Measurements from ENCODE around the gene MPHOSPH9.

MPHOSPH9 gene

DNA sequence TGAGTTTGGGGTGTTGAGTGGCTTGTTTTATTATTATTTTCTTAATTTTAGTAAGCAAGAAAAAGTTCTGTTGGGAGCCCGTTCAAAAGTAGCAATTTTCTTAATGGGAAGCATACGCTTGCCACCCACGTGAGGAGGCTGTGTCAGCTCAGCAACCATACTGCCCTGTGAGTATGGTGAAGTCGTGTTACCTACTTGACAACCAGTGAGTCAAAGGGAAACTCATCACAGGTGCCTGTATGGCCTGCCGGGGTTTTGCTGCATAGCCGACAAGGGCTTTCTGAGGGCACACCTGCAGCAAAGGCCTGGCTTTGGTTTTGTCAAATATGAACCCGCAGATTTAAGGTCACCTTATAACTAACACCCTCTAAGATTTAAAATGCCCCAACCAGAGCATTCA lies 113.1 kb downstream of the MPHOSPH9 start:
- Histone ChIP-seq H3K4me3 (ENCODE audit: insufficient read length, low read depth) (no peak overlapping the region), H3K27me3 (ENCODE audit: insufficient read depth, insufficient read length) (no peaks in the 10 kb centered on the region), H3K36me3 (ENCODE audit: insufficient read depth, insufficient read length, low read length) (no peaks in the 10 kb centered on the region), H3K9ac (ENCODE audit: insufficient read length, low read depth) (no peak overlapping the region), H3K9me3 (ENCODE audit: insufficient read depth, low read length) (no peaks in the 10 kb centered on the region), H3K4me1 (ENCODE audit: insufficient read depth, insufficient read length) (peaks cover 11% of the 10 kb centered on the region)
- no peak for DNase-seq (ENCODE audit: low read depth, low spot score)
- no peak for TF ChIP-seq ZNF274 (IDR thresholded peaks at IDR 0.05; ENCODE audit: low read depth, low read length)
- TF ChIP-seq YY1 (IDR thresholded peaks at IDR 0.05; ENCODE audit: insufficient read depth, insufficient read length) = no peak
- TF ChIP-seq SUZ12 (IDR thresholded peaks at IDR 0.05; ENCODE audit: extremely low read depth, insufficient read depth, insufficient read length) = no peak

GRCh38 chr12:123118497-123118896 lies 114.4 kb downstream of the MPHOSPH9 start:
- H3K9ac ChIP-seq (ENCODE audit: insufficient read length, low read depth) = peak overlapping the region; percentile 8
- no peaks in the 10 kb centered on the region for H3K36me3 ChIP-seq (ENCODE audit: insufficient read depth, insufficient read length, low read length)
- no peaks in the 10 kb centered on the region for H3K27me3 ChIP-seq (ENCODE audit: insufficient read depth, insufficient read length)
- TF ChIP-seq SUZ12 (IDR thresholded peaks at IDR 0.05; ENCODE audit: extremely low read depth, insufficient read depth, insufficient read length) (no peak), ZNF274 (IDR thresholded peaks at IDR 0.05; ENCODE audit: low read depth, low read length) (no peak), YY1 (IDR thresholded peaks at IDR 0.05; ENCODE audit: insufficient read depth, insufficient read length) (no peak)
- H3K4me1 ChIP-seq (ENCODE audit: insufficient read depth, insufficient read length) = peaks cover 13% of the 10 kb centered on the region
- H3K9me3 ChIP-seq (ENCODE audit: insufficient read depth, low read length) = no peaks in the 10 kb centered on the region
- DNase-seq (ENCODE audit: low read depth, low spot score) = no peak
- no peak overlapping the region for H3K4me3 ChIP-seq (ENCODE audit: insufficient read length, low read depth)

- Histone ChIP-seq H3K36me3 (ENCODE audit: insufficient read depth, insufficient read length, low read length) (no peaks in the 10 kb centered on the region), H3K27me3 (ENCODE audit: insufficient read depth, insufficient read length) (no peaks in the 10 kb centered on the region), H3K9me3 (ENCODE audit: insufficient read depth, low read length) (no peaks in the 10 kb centered on the region), H3K4me1 (ENCODE audit: insufficient read depth, insufficient read length) (peaks cover 19% of the 10 kb centered on the region), H3K4me3 (ENCODE audit: insufficient read length, low read depth) (no peak overlapping the region), H3K9ac (ENCODE audit: insufficient read length, low read depth) (no peak overlapping the region)
- DNase-seq (ENCODE audit: low read depth, low spot score) = no peak
- no peak for TF ChIP-seq ZNF274 (IDR thresholded peaks at IDR 0.05; ENCODE audit: low read depth, low read length)
- TF ChIP-seq YY1 (IDR thresholded peaks at IDR 0.05; ENCODE audit: insufficient read depth, insufficient read length) = no peak
- TF ChIP-seq SUZ12 (IDR thresholded peaks at IDR 0.05; ENCODE audit: extremely low read depth, insufficient read depth, insufficient read length) = no peak
These were observed 117.4 kb downstream of the MPHOSPH9 start for GRCh38 chr12:123115409-123116121.

GRCh38 chr12:123114304-123115083 lies 118.4 kb downstream of the MPHOSPH9 start:
- Histone ChIP-seq H3K9ac (ENCODE audit: insufficient read length, low read depth) (no peak overlapping the region), H3K4me3 (ENCODE audit: insufficient read length, low read depth) (no peak overlapping the region), H3K36me3 (ENCODE audit: insufficient read depth, insufficient read length, low read length) (peaks cover 1% of the 10 kb centered on the region), H3K4me1 (ENCODE audit: insufficient read depth, insufficient read length) (peaks cover 15% of the 10 kb centered on the region), H3K27me3 (ENCODE audit: insufficient read depth, insufficient read length) (no peaks in the 10 kb centered on the region), H3K9me3 (ENCODE audit: insufficient read depth, low read length) (no peaks in the 10 kb centered on the region)
- no peak for TF ChIP-seq ZNF274 (IDR thresholded peaks at IDR 0.05; ENCODE audit: low read depth, low read length)
- no peak for DNase-seq (ENCODE audit: low read depth, low spot score)

DNA sequence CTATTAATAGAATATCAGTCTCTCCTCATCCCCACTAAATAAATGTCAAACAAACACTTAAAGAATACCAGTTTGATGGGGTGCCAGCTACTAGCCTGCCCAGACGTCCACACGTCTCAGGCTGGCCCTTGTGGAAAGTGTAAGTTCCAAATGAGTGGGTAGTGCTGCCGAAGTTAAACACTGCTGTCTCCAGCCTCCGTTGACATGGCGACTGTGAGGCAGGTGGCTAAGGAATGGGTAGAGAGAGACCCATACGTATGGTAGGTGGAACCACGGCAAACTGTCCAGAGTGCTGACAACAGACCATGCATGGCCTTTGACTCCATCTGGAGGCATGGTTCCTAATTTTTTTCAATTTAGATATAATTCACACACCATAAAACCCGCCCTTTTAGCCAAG lies 119.9 kb downstream of the MPHOSPH9 start:
- H3K36me3 ChIP-seq (ENCODE audit: insufficient read depth, insufficient read length, low read length) = peaks cover 10% of the 10 kb centered on the region
- no peak overlapping the region for H3K9ac ChIP-seq (ENCODE audit: insufficient read length, low read depth)
- peaks cover 10% of the 10 kb centered on the region for H3K4me1 ChIP-seq (ENCODE audit: insufficient read depth, insufficient read length)
- no peak overlapping the region for H3K4me3 ChIP-seq (ENCODE audit: insufficient read length, low read depth)
- no peaks in the 10 kb centered on the region for H3K9me3 ChIP-seq (ENCODE audit: insufficient read depth, low read length)
- DNase-seq (ENCODE audit: low read depth, low spot score) = no peak
- TF ChIP-seq YY1 (IDR thresholded peaks at IDR 0.05; ENCODE audit: insufficient read depth, insufficient read length) (no peak), ZNF274 (IDR thresholded peaks at IDR 0.05; ENCODE audit: low read depth, low read length) (no peak), SUZ12 (IDR thresholded peaks at IDR 0.05; ENCODE audit: extremely low read depth, insufficient read depth, insufficient read length) (no peak)
- H3K27me3 ChIP-seq (ENCODE audit: insufficient read depth, insufficient read length) = no peaks in the 10 kb centered on the region

- no peak for DNase-seq (ENCODE audit: low read depth, low spot score)
- no peak for TF ChIP-seq SUZ12 (IDR thresholded peaks at IDR 0.05; ENCODE audit: extremely low read depth, insufficient read depth, insufficient read length)
- no peak for TF ChIP-seq ZNF274 (IDR thresholded peaks at IDR 0.05; ENCODE audit: low read depth, low read length)
- no peak for TF ChIP-seq YY1 (IDR thresholded peaks at IDR 0.05; ENCODE audit: insufficient read depth, insufficient read length)
These were observed 121.3 kb downstream of the MPHOSPH9 start for GRCh38 chr12:123111498-123112165.

DNA sequence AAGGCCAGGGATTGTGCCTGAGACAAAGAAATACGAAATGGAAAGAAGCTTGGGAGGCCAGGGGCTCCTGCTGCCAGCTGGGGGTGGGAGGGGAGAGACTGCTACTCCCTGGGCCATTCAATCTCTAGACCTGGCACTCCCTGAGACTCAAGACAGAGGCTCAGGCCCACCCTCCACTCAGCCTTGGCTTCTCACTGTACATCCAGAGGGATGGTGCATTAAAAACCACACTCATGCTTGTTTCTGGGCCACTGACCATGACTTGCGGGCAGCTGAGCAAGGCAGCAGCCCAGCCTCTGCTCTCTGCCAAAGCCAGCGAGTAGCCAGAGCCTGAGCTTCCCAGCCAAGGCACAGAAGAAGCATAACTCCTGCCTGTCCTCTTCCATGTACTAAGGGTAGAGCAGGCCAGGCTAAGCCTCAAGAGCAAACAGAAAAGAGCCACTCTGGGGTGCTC lies 123.6 kb downstream of the MPHOSPH9 start:
- TF ChIP-seq SUZ12 (IDR thresholded peaks at IDR 0.05; ENCODE audit: extremely low read depth, insufficient read depth, insufficient read length) (no peak), ZNF274 (IDR thresholded peaks at IDR 0.05; ENCODE audit: low read depth, low read length) (no peak), YY1 (IDR thresholded peaks at IDR 0.05; ENCODE audit: insufficient read depth, insufficient read length) (no peak)
- DNase-seq (ENCODE audit: low read depth, low spot score) = no peak
- no peaks in the 10 kb centered on the region for H3K27me3 ChIP-seq (ENCODE audit: insufficient read depth, insufficient read length)
- no peaks in the 10 kb centered on the region for H3K9me3 ChIP-seq (ENCODE audit: insufficient read depth, low read length)
- peaks cover 10% of the 10 kb centered on the region for H3K36me3 ChIP-seq (ENCODE audit: insufficient read depth, insufficient read length, low read length)
- peaks cover 29% of the 10 kb centered on the region for H3K4me1 ChIP-seq (ENCODE audit: insufficient read depth, insufficient read length)
- no peak overlapping the region for H3K9ac ChIP-seq (ENCODE audit: insufficient read length, low read depth)
- H3K4me3 ChIP-seq (ENCODE audit: insufficient read length, low read depth) = no peak overlapping the region

More at GRCh38 chr12:123111498-123112165, 121.3 kb downstream of the MPHOSPH9 start:
- Histone ChIP-seq H3K4me3 (ENCODE audit: insufficient read length, low read depth) (no peak overlapping the region), H3K27me3 (ENCODE audit: insufficient read depth, insufficient read length) (no peaks in the 10 kb centered on the region), H3K9me3 (ENCODE audit: insufficient read depth, low read length) (no peaks in the 10 kb centered on the region), H3K4me1 (ENCODE audit: insufficient read depth, insufficient read length) (peaks cover 21% of the 10 kb centered on the region), H3K36me3 (ENCODE audit: insufficient read depth, insufficient read length, low read length) (peaks cover 10% of the 10 kb centered on the region), H3K9ac (ENCODE audit: insufficient read length, low read depth) (no peak overlapping the region)
